HCT116 (cell line): ENCODE data around the gene MFN2. TPM values are rescaled to one million over a fixed set of nuclear protein-coding genes. Genes with fewer than 3 reads are reported as not detected.

Experiments
- ATAC-seq: fragments of 200-7000 bp; cut with Tn5 transposase; 2 replicates; pipeline ENCODE4 v1.9.1; 2020; ENCODE audit warnings: mild to moderate bottlenecking, moderate library complexity
- BruUV-seq: library from RNA; stranded (reverse); fragments of 400-500 nt; replicated peaks from 2 replicates; lab custom pipeline; 2021; lab: Mats Ljungman, UMichigan
- CTCF ChIA-PET: fragments of 300-600 bp; sonication (Branson Sonifier 250); formaldehyde crosslinking; loops from one replicate; lab custom pipeline; 2021; ENCODE audit warnings: antibody characterized with exemption; lab: Charles Lee
- POLR2A ChIA-PET: fragments of 300-600, 350-600 bp; sonication (Branson Sonifier 250); formaldehyde crosslinking; loops from one replicate; lab custom pipeline; 2021; ENCODE audit warnings: antibody characterized with exemption; lab: Charles Lee
- RAD21 ChIA-PET, 2 experiments: fragments of 300-600 bp; sonication (Branson Sonifier 250); formaldehyde crosslinking; loops; one replicate each; lab custom pipeline; 2023; ENCODE audit warnings: low total read pairs in 2 of 2; ENCODE audit not compliant: uncharacterized antibody in 2 of 2, unreplicated experiment in 2 of 2, low non-redundant PET in 1 of 2; lab: Charles Lee
- DNase-seq: peaks from one replicate; pipeline ENCODE4 v3.0.0-alpha.2; 2010; ENCODE audit warnings: low read depth, low spot score
- H2AFZ ChIP-seq: fragments of 200-600 bp; shearing (Covaris generic), sonication (generic); 2 replicates; pipeline ENCODE4 v1.6.1; 2017; ENCODE audit warnings: low read depth, mixed run types, mixed read lengths, antibody characterized with exemption, low read length; ENCODE audit not compliant: poor library complexity, severe bottlenecking
- H3K27ac ChIP-seq: 2 replicates; pipeline ENCODE4 v1.5.1; 2012; ENCODE audit warnings: low read depth, low read length
- H3K27me3 ChIP-seq: fragments of 200-600 bp; sonication (generic); 2 replicates; pipeline ENCODE4 v1.6.1; 2016; ENCODE audit warnings: mixed run types, low read length, mixed read lengths; ENCODE audit not compliant: insufficient read depth
- H3K36me3 ChIP-seq, 2 experiments: fragments of 200-500 bp in 1 of 2; fragments of 200-600 bp in 1 of 2; sonication (Bioruptor generic) in 1 of 2; sonication (generic) in 1 of 2; 2 replicates each; pipeline versions ENCODE4 v1.5.1 to v1.6.1; 2014 to 2016; ENCODE audit warnings: low read length in 2 of 2, inconsistent platforms in 1 of 2, mixed read lengths in 1 of 2, mixed run types in 1 of 2; ENCODE audit not compliant: insufficient read depth in 2 of 2, control insufficient read depth in 1 of 2
- H3K4me1 ChIP-seq, 2 experiments: fragments of 200-600 bp in 1 of 2; sonication (generic) in 1 of 2; 2 replicates each; pipeline versions ENCODE4 v1.5.1 to v1.6.1; 2012 to 2017; ENCODE audit warnings: low read length in 2 of 2, inconsistent platforms in 1 of 2, mild to moderate bottlenecking in 1 of 2, mixed read lengths in 1 of 2, mixed run types in 1 of 2, moderate library complexity in 1 of 2; ENCODE audit not compliant: insufficient read depth in 2 of 2, control insufficient read depth in 1 of 2
- H3K4me2 ChIP-seq: fragments of 200-600 bp; sonication (generic); 2 replicates; pipeline ENCODE4 v1.6.1; 2017; ENCODE audit warnings: mixed run types, low read length, mixed read lengths
- H3K4me3 ChIP-seq, 2 experiments: fragments of 200-600 bp in 1 of 2; sonication (generic) in 1 of 2; replicated peaks in 1 of 2; 2 replicates each; pipeline ENCODE4 v1.5.1; 2011 to 2016; ENCODE audit warnings: low read length in 2 of 2, control low read depth in 1 of 2, low read depth in 1 of 2, mild to moderate bottlenecking in 1 of 2, mixed read lengths in 1 of 2, mixed run types in 1 of 2
- H3K79me2 ChIP-seq: fragments of 200-600 bp; sonication (generic); 2 replicates; pipeline ENCODE4 v1.6.1; 2017; ENCODE audit warnings: mild to moderate bottlenecking, mixed run types, low read length, moderate library complexity, mixed read lengths; ENCODE audit not compliant: insufficient read depth
- H3K9ac ChIP-seq: fragments of 200-600 bp; sonication (generic); 2 replicates; pipeline ENCODE4 v1.6.1; 2016; ENCODE audit warnings: low read length, mixed read lengths
- H3K9me2 ChIP-seq: fragments of 200-600 bp; sonication (generic), shearing (Covaris generic); 2 replicates; pipeline ENCODE4 v1.6.1; 2017; ENCODE audit warnings: mixed run types, mild to moderate bottlenecking, moderate library complexity; ENCODE audit not compliant: insufficient read depth
- H3K9me3 ChIP-seq, 2 experiments: fragments of 200-500 bp in 1 of 2; fragments of 200-600 bp in 1 of 2; sonication (Bioruptor generic) in 1 of 2; sonication (generic) in 1 of 2; 2 replicates each; pipeline ENCODE4 v1.6.1; 2014 to 2017; ENCODE audit warnings: low read length in 2 of 2, mixed read lengths in 2 of 2, inconsistent platforms in 1 of 2, low read depth in 1 of 2, mild to moderate bottlenecking in 1 of 2, mixed run types in 1 of 2, moderate library complexity in 1 of 2; ENCODE audit not compliant: control insufficient read depth in 1 of 2, insufficient read depth in 1 of 2
- H4K20me1 ChIP-seq: fragments of 200-600 bp; sonication (generic), shearing (Covaris generic); 2 replicates; pipeline ENCODE4 v1.6.1; 2017; ENCODE audit warnings: mixed run types, mild to moderate bottlenecking, moderate library complexity; ENCODE audit not compliant: insufficient read depth
- CEBPB ChIP-seq: IDR thresholded peaks from 2 replicates; pipeline ENCODE4 v1.6.1; 2012; ENCODE audit warnings: low read depth
- CTCF ChIP-seq, 3 experiments: fragments of 200-600 bp in 1 of 3; sonication (generic) in 1 of 3; IDR thresholded peaks in 2 of 3; conservative IDR thresholded peaks in 1 of 3; 2 replicates each; pipeline ENCODE4 v1.5.1; 2012 to 2017; ENCODE audit warnings: low read depth in 2 of 3, low read length in 2 of 3, antibody characterized with exemption in 1 of 3, borderline replicate concordance in 1 of 3, control low read depth in 1 of 3, mild to moderate bottlenecking in 1 of 3, mixed read lengths in 1 of 3, mixed run types in 1 of 3, moderate library complexity in 1 of 3; ENCODE audit not compliant: insufficient read depth in 1 of 3
- ELF1 ChIP-seq: IDR thresholded peaks from 2 replicates; pipeline ENCODE4 v1.6.1; 2012; ENCODE audit warnings: low read depth, borderline replicate concordance
- FOSL1 ChIP-seq: IDR thresholded peaks from 2 replicates; pipeline ENCODE4 v1.6.1; 2012; ENCODE audit warnings: low read depth
- JUND ChIP-seq: IDR thresholded peaks from 2 replicates; pipeline ENCODE4 v1.6.1; 2012
- MAX ChIP-seq: IDR thresholded peaks from 2 replicates; pipeline ENCODE4 v1.6.1; 2012
- POLR2A ChIP-seq: IDR thresholded peaks from 2 replicates; pipeline ENCODE4 v1.7.0; 2011; ENCODE audit warnings: borderline replicate concordance; ENCODE audit not compliant: insufficient read depth, insufficient read length; ENCODE audit errors: extremely low read depth
- TCF7L2 ChIP-seq: IDR thresholded peaks from 2 replicates; pipeline ENCODE4 v1.7.0; 2011; ENCODE audit warnings: borderline replicate concordance, inconsistent platforms; ENCODE audit not compliant: insufficient read depth, insufficient read length; ENCODE audit errors: extremely low read depth
- YY1 ChIP-seq: IDR thresholded peaks from 2 replicates; pipeline ENCODE4 v1.6.1; 2011; ENCODE audit warnings: low read length, low read depth, moderate library complexity, mild to moderate bottlenecking; ENCODE audit not compliant: insufficient replicate concordance; ENCODE audit errors: extremely low read depth
- ZBTB33 ChIP-seq: IDR thresholded peaks from 2 replicates; pipeline ENCODE4 v1.6.1; 2011; ENCODE audit warnings: mild to moderate bottlenecking, low read length, moderate library complexity; ENCODE audit not compliant: insufficient replicate concordance; ENCODE audit errors: extremely low read depth
- ZNF274 ChIP-seq: fragments of 200-500 bp; sonication (Bioruptor generic); IDR thresholded peaks from 2 replicates; pipeline ENCODE4 v1.6.1; 2014; ENCODE audit warnings: mild to moderate bottlenecking, low read depth, low read length, inconsistent platforms
- intact Hi-C: fragments of 100-400 bp; cut with micrococcal nuclease; formaldehyde crosslinking; loops from 2 replicates; pipeline ENCODE4 v1.10.0; 2022
- total RNA-seq: library from RNA; stranded (reverse); gene quantifications from one replicate; pipeline ENCODE4 v1.2.1, GENCODE V29; 2021; ENCODE audit not compliant: unreplicated experiment

Gene MFN2
- total RNA-seq, 1 experiment from 2014 or later, result 83.0 TPM

GRCh38 chr1:11964656-11965055 is 15.6 kb upstream of the MFN2 start:
- intact Hi-C loops, result loop anchor here (5.0 kb wide), 1 partner anchor 68 kb away; no protein-coding TSS in a partner anchor
- H4K20me1 ChIP-seq, result no peaks in the 10 kb centered on the region
- CTCF ChIA-PET, result no interaction called here
- H3K27ac ChIP-seq, result no peak overlapping the region
- no peak overlapping the region for H3K4me3 ChIP-seq
- no peak overlapping the region for H2AFZ ChIP-seq
- BruUV-seq, result no TSS peak
- POLR2A ChIA-PET, result no interaction called here
- no peak overlapping the region for H3K9ac ChIP-seq
- H3K79me2 ChIP-seq, result no peaks in the 10 kb centered on the region
- no peak overlapping the region for H3K4me2 ChIP-seq
- H3K9me2 ChIP-seq, result no peaks in the 10 kb centered on the region
- no peaks in the 10 kb centered on the region for H3K27me3 ChIP-seq
- DNase-seq, result no peak
- no peaks in the 10 kb centered on the region for H3K4me1 ChIP-seq
- TF ChIP-seq ZBTB33 (no peak), CTCF (IDR thresholded peaks at IDR 0.05 in 2 of 3, conservative IDR thresholded peaks at IDR 0.05 in 1 of 3; ENCODE audit: borderline replicate concordance in 1 of 3, insufficient read depth in 1 of 3, low read depth in 2 of 3, low read length in 2 of 3) (no peak), TCF7L2 (no peak), ZNF274 (no peak), YY1 (no peak), FOSL1 (no peak), ELF1 (no peak), JUND (no peak), POLR2A (no peak), CEBPB (no peak), MAX (no peak)
- TF ChIP-seq, all 23 proteins: peak for 0
- RAD21 ChIA-PET, result no interaction called here
- no peaks in the 10 kb centered on the region for H3K9me3 ChIP-seq
- H3K36me3 ChIP-seq, result peaks cover 33 to 55% of the 10 kb centered on the region in 2 experiments; a peak in 3 of 4 replicates
- no peak for ATAC-seq
